SK-N-SH (cell line): Measurements from ENCODE around the gene TLR4. TPM values are rescaled to one million over a fixed set of nuclear protein-coding genes. Genes with fewer than 3 reads are reported as not detected.

Source experiments
- CTCF ChIA-PET: fragments of 300-600, 350-600 bp; formaldehyde crosslinking; extraction: SDS; loops from one replicate; lab custom pipeline; 2021; lab: Yijun Ruan, JAX
- POLR2A ChIA-PET: fragments of 350-600 bp; sonication (Branson Sonifier 250); formaldehyde crosslinking; extraction: SDS; loops from one replicate; lab custom pipeline; 2020; ENCODE audit warnings: antibody characterized with exemption, inconsistent platforms; lab: Yijun Ruan, JAX
- DNase-seq: peaks from one replicate; pipeline ENCODE4 v3.0.0; 2012
- H2AFZ ChIP-seq: fragments of 200-600 bp; sonication (generic); 2 replicates; pipeline ENCODE4 v1.8.1; 2016; ENCODE audit warnings: antibody characterized with exemption, mild to moderate bottlenecking, low read depth
- H3F3A ChIP-seq: fragments of 200-600 bp; sonication (generic); replicated peaks from 2 replicates; pipeline ENCODE3; 2016; ENCODE audit warnings: antibody characterized with exemption, mild to moderate bottlenecking; ENCODE audit not compliant: insufficient read depth
- H3K27ac ChIP-seq, 2 experiments: fragments of 200-500 bp in 1 of 2; fragments of 200-600 bp in 1 of 2; sonication (Bioruptor generic) in 1 of 2; sonication (generic), shearing (Covaris generic) in 1 of 2; 2 replicates each; pipeline versions ENCODE4 v1.5.1 to v1.6.1; 2014 to 2016; ENCODE audit warnings: low read depth in 2 of 2, inconsistent platforms in 1 of 2, low read length in 1 of 2, mild to moderate bottlenecking in 1 of 2, mixed read lengths in 1 of 2
- H3K27me3 ChIP-seq: fragments of 200-600 bp; sonication (generic), shearing (Covaris generic); 2 replicates; pipeline ENCODE4 v1.6.1; 2016; ENCODE audit warnings: mixed run types; ENCODE audit not compliant: insufficient read depth
- H3K36me3 ChIP-seq, 2 experiments: fragments of 200-500 bp in 1 of 2; fragments of 200-600 bp in 1 of 2; sonication (Bioruptor generic) in 1 of 2; sonication (generic) in 1 of 2; replicated peaks in 1 of 2; 2 replicates each; pipeline versions ENCODE3 to v1.5.1; 2014 to 2016; ENCODE audit warnings: low read length in 1 of 2, mild to moderate bottlenecking in 1 of 2; ENCODE audit not compliant: insufficient read depth in 2 of 2, control insufficient read depth in 1 of 2
- H3K4me1 ChIP-seq, 2 experiments: fragments of 200-500 bp in 1 of 2; fragments of 200-600 bp in 1 of 2; sonication (Bioruptor generic) in 1 of 2; sonication (generic), shearing (Covaris generic) in 1 of 2; 2 replicates each; pipeline versions ENCODE4 v1.5.1 to v1.6.1; 2014 to 2016; ENCODE audit warnings: low read depth in 1 of 2, low read length in 1 of 2, mixed run types in 1 of 2; ENCODE audit not compliant: insufficient read depth in 2 of 2, control insufficient read depth in 1 of 2
- H3K4me2 ChIP-seq: fragments of 200-600 bp; sonication (generic), shearing (Covaris generic); 2 replicates; pipeline ENCODE4 v1.6.1; 2017; ENCODE audit warnings: mixed run types
- H3K4me3 ChIP-seq, 2 experiments: fragments of 200-500 bp in 1 of 2; fragments of 200-600 bp in 1 of 2; sonication (Bioruptor generic) in 1 of 2; sonication (generic), shearing (Covaris generic) in 1 of 2; 2 replicates each; pipeline versions ENCODE4 v1.5.1 to v1.8.1; 2014 to 2016; ENCODE audit warnings: low read depth in 2 of 2, inconsistent platforms in 1 of 2, low read length in 1 of 2, mild to moderate bottlenecking in 1 of 2, mixed read lengths in 1 of 2, moderate library complexity in 1 of 2
- H3K79me2 ChIP-seq: fragments of 200-600 bp; sonication (generic); 2 replicates; pipeline ENCODE4 v1.8.1; 2017; ENCODE audit warnings: mild to moderate bottlenecking; ENCODE audit not compliant: insufficient read depth
- H3K9ac ChIP-seq: fragments of 200-600 bp; sonication (generic); 2 replicates; pipeline ENCODE4 v1.6.1; 2017; ENCODE audit warnings: mixed run types
- H3K9me2 ChIP-seq: fragments of 200-600 bp; sonication (generic); 2 replicates; pipeline ENCODE4 v1.6.1; 2017; ENCODE audit warnings: mixed run types
- H3K9me3 ChIP-seq: fragments of 200-600 bp; sonication (generic); 2 replicates; pipeline ENCODE4 v1.6.1; 2017; ENCODE audit warnings: mixed run types, mild to moderate bottlenecking, moderate library complexity
- H4K20me1 ChIP-seq: fragments of 200-600 bp; sonication (generic); 2 replicates; pipeline ENCODE4 v1.6.1; 2017; ENCODE audit warnings: mild to moderate bottlenecking, mixed run types; ENCODE audit not compliant: insufficient read depth
- EZH2phosphoT487 ChIP-seq: fragments of 200-600 bp; sonication (generic); IDR thresholded peaks from 2 replicates; pipeline ENCODE4 v1.6.1; 2017; ENCODE audit warnings: low read depth, mixed run types, mild to moderate bottlenecking, antibody characterized with exemption, moderate library complexity, borderline replicate concordance
- FOXJ3 ChIP-seq: sonication (generic); formaldehyde crosslinking; IDR thresholded peaks from 2 replicates; pipeline ENCODE4 v1.5.1; 2020; ENCODE audit warnings: mild to moderate bottlenecking, missing genetic modification reagents
- NFIC ChIP-seq: IDR thresholded peaks from 2 replicates; pipeline ENCODE4 v1.4.0; 2012; ENCODE audit warnings: borderline replicate concordance
- RCOR1 ChIP-seq: fragments of 150-350 bp; IDR thresholded peaks from 2 replicates; pipeline ENCODE4 v1.6.1; 2017; ENCODE audit warnings: antibody characterized with exemption, low read length
- TAF1 ChIP-seq: IDR thresholded peaks from 2 replicates; pipeline ENCODE4 v1.6.1; 2012; ENCODE audit warnings: low read depth, mild to moderate bottlenecking, low read length, moderate library complexity, borderline replicate concordance
- TCF12 ChIP-seq: IDR thresholded peaks from 2 replicates; pipeline ENCODE4 v1.4.0; 2012
- WGBS: methylation state at CpG from one replicate; pipeline ENCODE4 v1.1.6; 2017; ENCODE audit warnings: low lambda C conversion rate; 5-methylcytosine and 5-hydroxymethylcytosine counted together
- polyA plus RNA-seq, 3 experiments: library from polyadenylated mRNA; depleted of rRNA; stranded (reverse); fragments of >200 nt; gene quantifications; 2 replicates each; pipeline ENCODE4 v1.2.3, GENCODE V29; 2012
- TF ChIP-seq, protein P1 (sequence below): IDR thresholded peaks from 2 replicates; pipeline ENCODE4 v1.4.0; 2012; ENCODE audit warnings: low read depth
- TF ChIP-seq, protein P2 (sequence below): fragments of 200-600 bp; sonication (generic); IDR thresholded peaks from 2 replicates; pipeline ENCODE4 v1.6.1; 2017; ENCODE audit warnings: antibody characterized with exemption, mild to moderate bottlenecking, moderate library complexity
- TF ChIP-seq, protein P3 (sequence below): fragments of 150-350 bp; IDR thresholded peaks from 2 replicates; pipeline ENCODE4 v1.6.1; 2017; ENCODE audit warnings: antibody characterized with exemption, low read length, low read depth, borderline replicate concordance
- TF ChIP-seq, protein P4 (sequence below): IDR thresholded peaks from 2 replicates; pipeline ENCODE4 v1.6.1; 2012; ENCODE audit warnings: mild to moderate bottlenecking, low read depth, low read length, moderate library complexity
- TF ChIP-seq, protein P5 (sequence below): fragments of 150-350 bp; IDR thresholded peaks from 2 replicates; pipeline ENCODE4 v1.6.1; 2016; ENCODE audit warnings: mild to moderate bottlenecking, low read depth, low read length

Gene TLR4
- polyA plus RNA-seq, 1 of the 3 experiments (the other 2 are of a cell fraction) = 0.85 TPM

DNA sequence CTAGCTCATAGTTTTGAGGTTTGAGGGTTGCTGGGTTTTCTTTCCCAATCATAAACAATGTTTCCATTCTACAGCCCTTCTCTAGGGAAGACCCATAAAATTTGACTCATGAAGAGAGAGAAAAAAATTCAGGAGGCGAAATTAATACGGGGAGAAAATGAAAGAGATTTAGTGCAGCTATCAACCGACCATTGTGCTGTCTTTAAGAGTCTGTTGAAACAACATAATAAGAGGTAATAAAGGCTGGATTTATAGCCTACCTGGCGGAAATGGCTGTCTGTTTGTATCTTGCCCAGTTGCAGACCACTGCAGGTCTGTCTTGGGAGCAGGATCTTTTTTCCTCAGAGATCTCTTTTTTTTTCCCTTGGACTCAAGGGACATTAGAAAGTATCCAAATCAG is 66.9 kb downstream of the TLR4 start:
- Histone ChIP-seq H3K4me3 (no peak overlapping the region), H2AFZ (no peak overlapping the region), H3K4me1 (peaks cover 0 to 3% of the 10 kb centered on the region in 2 experiments; a peak in 1 of 4 replicates), H3K79me2 (no peaks in the 10 kb centered on the region), H3K36me3 (no peaks in the 10 kb centered on the region), H3K4me2 (no peak overlapping the region), H3K9me3 (no peaks in the 10 kb centered on the region), H3F3A (no peaks in the 10 kb centered on the region), H3K9me2 (no peaks in the 10 kb centered on the region), H3K27ac (no peak overlapping the region), H4K20me1 (no peaks in the 10 kb centered on the region), H3K27me3 (no peaks in the 10 kb centered on the region), H3K9ac (no peak overlapping the region)
- CTCF ChIA-PET = interaction anchor here (1.2 to 1.3 kb wide), 2 partner anchors 12 to 399 kb away, joined by 3 read pairs; no protein-coding TSS in a partner anchor
- TF ChIP-seq, protein P1, sequence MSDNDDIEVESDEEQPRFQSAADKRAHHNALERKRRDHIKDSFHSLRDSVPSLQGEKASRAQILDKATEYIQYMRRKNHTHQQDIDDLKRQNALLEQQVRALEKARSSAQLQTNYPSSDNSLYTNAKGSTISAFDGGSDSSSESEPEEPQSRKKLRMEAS = no peak
- TF ChIP-seq RCOR1 = no peak
- no peak for TF ChIP-seq TCF12
- TF ChIP-seq, protein P2, sequence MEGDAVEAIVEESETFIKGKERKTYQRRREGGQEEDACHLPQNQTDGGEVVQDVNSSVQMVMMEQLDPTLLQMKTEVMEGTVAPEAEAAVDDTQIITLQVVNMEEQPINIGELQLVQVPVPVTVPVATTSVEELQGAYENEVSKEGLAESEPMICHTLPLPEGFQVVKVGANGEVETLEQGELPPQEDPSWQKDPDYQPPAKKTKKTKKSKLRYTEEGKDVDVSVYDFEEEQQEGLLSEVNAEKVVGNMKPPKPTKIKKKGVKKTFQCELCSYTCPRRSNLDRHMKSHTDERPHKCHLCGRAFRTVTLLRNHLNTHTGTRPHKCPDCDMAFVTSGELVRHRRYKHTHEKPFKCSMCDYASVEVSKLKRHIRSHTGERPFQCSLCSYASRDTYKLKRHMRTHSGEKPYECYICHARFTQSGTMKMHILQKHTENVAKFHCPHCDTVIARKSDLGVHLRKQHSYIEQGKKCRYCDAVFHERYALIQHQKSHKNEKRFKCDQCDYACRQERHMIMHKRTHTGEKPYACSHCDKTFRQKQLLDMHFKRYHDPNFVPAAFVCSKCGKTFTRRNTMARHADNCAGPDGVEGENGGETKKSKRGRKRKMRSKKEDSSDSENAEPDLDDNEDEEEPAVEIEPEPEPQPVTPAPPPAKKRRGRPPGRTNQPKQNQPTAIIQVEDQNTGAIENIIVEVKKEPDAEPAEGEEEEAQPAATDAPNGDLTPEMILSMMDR = no peak
- TF ChIP-seq, protein P3, sequence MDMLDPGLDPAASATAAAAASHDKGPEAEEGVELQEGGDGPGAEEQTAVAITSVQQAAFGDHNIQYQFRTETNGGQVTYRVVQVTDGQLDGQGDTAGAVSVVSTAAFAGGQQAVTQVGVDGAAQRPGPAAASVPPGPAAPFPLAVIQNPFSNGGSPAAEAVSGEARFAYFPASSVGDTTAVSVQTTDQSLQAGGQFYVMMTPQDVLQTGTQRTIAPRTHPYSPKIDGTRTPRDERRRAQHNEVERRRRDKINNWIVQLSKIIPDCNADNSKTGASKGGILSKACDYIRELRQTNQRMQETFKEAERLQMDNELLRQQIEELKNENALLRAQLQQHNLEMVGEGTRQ = no peak
- TF ChIP-seq TAF1 = no peak
- TF ChIP-seq, protein P4, sequence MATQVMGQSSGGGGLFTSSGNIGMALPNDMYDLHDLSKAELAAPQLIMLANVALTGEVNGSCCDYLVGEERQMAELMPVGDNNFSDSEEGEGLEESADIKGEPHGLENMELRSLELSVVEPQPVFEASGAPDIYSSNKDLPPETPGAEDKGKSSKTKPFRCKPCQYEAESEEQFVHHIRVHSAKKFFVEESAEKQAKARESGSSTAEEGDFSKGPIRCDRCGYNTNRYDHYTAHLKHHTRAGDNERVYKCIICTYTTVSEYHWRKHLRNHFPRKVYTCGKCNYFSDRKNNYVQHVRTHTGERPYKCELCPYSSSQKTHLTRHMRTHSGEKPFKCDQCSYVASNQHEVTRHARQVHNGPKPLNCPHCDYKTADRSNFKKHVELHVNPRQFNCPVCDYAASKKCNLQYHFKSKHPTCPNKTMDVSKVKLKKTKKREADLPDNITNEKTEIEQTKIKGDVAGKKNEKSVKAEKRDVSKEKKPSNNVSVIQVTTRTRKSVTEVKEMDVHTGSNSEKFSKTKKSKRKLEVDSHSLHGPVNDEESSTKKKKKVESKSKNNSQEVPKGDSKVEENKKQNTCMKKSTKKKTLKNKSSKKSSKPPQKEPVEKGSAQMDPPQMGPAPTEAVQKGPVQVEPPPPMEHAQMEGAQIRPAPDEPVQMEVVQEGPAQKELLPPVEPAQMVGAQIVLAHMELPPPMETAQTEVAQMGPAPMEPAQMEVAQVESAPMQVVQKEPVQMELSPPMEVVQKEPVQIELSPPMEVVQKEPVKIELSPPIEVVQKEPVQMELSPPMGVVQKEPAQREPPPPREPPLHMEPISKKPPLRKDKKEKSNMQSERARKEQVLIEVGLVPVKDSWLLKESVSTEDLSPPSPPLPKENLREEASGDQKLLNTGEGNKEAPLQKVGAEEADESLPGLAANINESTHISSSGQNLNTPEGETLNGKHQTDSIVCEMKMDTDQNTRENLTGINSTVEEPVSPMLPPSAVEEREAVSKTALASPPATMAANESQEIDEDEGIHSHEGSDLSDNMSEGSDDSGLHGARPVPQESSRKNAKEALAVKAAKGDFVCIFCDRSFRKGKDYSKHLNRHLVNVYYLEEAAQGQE = no peak
- TF ChIP-seq, protein P5, sequence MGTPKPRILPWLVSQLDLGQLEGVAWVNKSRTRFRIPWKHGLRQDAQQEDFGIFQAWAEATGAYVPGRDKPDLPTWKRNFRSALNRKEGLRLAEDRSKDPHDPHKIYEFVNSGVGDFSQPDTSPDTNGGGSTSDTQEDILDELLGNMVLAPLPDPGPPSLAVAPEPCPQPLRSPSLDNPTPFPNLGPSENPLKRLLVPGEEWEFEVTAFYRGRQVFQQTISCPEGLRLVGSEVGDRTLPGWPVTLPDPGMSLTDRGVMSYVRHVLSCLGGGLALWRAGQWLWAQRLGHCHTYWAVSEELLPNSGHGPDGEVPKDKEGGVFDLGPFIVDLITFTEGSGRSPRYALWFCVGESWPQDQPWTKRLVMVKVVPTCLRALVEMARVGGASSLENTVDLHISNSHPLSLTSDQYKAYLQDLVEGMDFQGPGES = no peak
- no peak for TF ChIP-seq FOXJ3
- TF ChIP-seq EZH2phosphoT487 = no peak
- TF ChIP-seq NFIC = no peak
- 55% methylated on average over 4 of the region's 4 CpGs for WGBS
- POLR2A ChIA-PET = no interaction called here
- no peak for DNase-seq
